ENCODE data around the gene RELB.

DNA sequence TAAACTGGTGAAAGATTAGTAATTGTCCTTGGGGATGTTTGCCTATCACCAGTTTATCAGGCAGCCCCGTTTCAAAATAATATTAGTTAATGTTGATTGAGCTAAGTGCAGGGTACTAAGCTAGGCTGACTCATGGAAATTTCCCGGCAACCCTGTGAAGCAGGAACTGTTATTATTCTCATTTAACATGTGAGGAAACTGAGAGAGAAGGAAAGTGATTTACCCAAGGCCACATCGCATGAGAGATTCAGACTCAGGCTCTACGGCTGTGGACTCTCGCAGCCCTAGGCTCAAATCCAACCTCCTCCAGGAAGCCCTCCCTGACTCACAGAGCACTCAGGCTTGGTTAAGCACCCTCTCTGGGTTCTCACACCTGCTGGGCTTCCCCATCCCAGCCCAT lies 26.4 kb upstream of the RELB start:
- TF ChIP-seq POLR2AphosphoS5 (IDR thresholded peaks at IDR 0.05; ENCODE audit: insufficient read depth in 1 of 2, low read depth in 1 of 2) (no peak), POLR2A (IDR thresholded peaks at IDR 0.05) (no peak)

Data from vagina (tissue), 2 donors.